OCI-LY1 (cell line): ENCODE data around the gene GMPS.
A peak's percentile ranks its signal among the peaks of the same experiment; 100 is the strongest.
"Not testable (repeated sequence)": the region's sequence is repeated elsewhere in the genome, so short reads cannot be mapped to it uniquely, and the experiment has no call there.

Experiments used
- H2AFZ ChIP-seq: fragments of 200-600 bp; sonication (generic), shearing (Covaris generic); 2 replicates; pipeline ENCODE4 v1.6.0; 2014; ENCODE audit warnings: antibody characterized with exemption, mild to moderate bottlenecking, low read length
- H3F3A ChIP-seq: fragments of 200-600 bp; sonication (generic), shearing (Covaris generic); 2 replicates; pipeline ENCODE4 v1.6.0; 2014; ENCODE audit warnings: mild to moderate bottlenecking, antibody characterized with exemption, low read length, moderate library complexity; ENCODE audit not compliant: insufficient read depth
- H3K27ac ChIP-seq: fragments of 200-600 bp; sonication (generic); 2 replicates; pipeline ENCODE4 v1.5.1; 2014; ENCODE audit warnings: low read length, mixed run types, mild to moderate bottlenecking, low read depth; ENCODE audit not compliant: poor library complexity, severe bottlenecking
- H3K27me3 ChIP-seq: fragments of 200-600 bp; sonication (generic); 2 replicates; pipeline ENCODE4 v1.6.0; 2014; ENCODE audit warnings: antibody characterized with exemption, mild to moderate bottlenecking, low read length, moderate library complexity; ENCODE audit not compliant: insufficient read depth
- H3K36me3 ChIP-seq: fragments of 200-600 bp; sonication (generic); 2 replicates; pipeline ENCODE4 v1.6.1; 2014; ENCODE audit warnings: mild to moderate bottlenecking, antibody characterized with exemption, low read length, moderate library complexity, mixed read lengths; ENCODE audit not compliant: insufficient read depth
- H3K4me1 ChIP-seq: fragments of 200-600 bp; sonication (generic); 2 replicates; pipeline ENCODE4 v1.5.1; 2014; ENCODE audit warnings: mild to moderate bottlenecking, low read length, moderate library complexity; ENCODE audit not compliant: insufficient read depth, severe bottlenecking
- H3K4me2 ChIP-seq: fragments of 200-600 bp; sonication (generic), shearing (Covaris generic); 2 replicates; pipeline ENCODE4 v1.6.1; 2014; ENCODE audit warnings: low read length
- H3K4me3 ChIP-seq: fragments of 200-600 bp; sonication (generic); 2 replicates; pipeline ENCODE4 v1.5.1; 2014; ENCODE audit warnings: low read length, low read depth, mild to moderate bottlenecking, mixed read lengths; ENCODE audit not compliant: poor library complexity, severe bottlenecking
- H3K79me2 ChIP-seq: fragments of 200-600 bp; shearing (Covaris generic); 2 replicates; pipeline ENCODE4 v1.6.1; 2016; ENCODE audit warnings: mixed run types, low read length, mixed read lengths; ENCODE audit not compliant: insufficient read depth
- H3K9ac ChIP-seq: fragments of 200-600 bp; sonication (generic), shearing (Covaris generic); 2 replicates; pipeline ENCODE4 v1.6.1; 2014; ENCODE audit warnings: mild to moderate bottlenecking, low read length, mixed read lengths
- H3K9me2 ChIP-seq: fragments of 200-600 bp; sonication (generic), shearing (Covaris generic); 2 replicates; pipeline ENCODE4 v1.6.1; 2014; ENCODE audit warnings: low read depth, mild to moderate bottlenecking, low read length, mixed read lengths
- H3K9me3 ChIP-seq: fragments of 200-600 bp; shearing (Covaris generic); 2 replicates; pipeline ENCODE4 v1.6.1; 2014; ENCODE audit warnings: low read length, mixed read lengths
- H4K20me1 ChIP-seq: fragments of 200-600 bp; sonication (generic), shearing (Covaris generic); 2 replicates; pipeline ENCODE4 v1.6.0; 2016; ENCODE audit warnings: mild to moderate bottlenecking, low read length; ENCODE audit not compliant: insufficient read depth
- EZH2 ChIP-seq: fragments of 200-600 bp; sonication (generic), shearing (Covaris generic); IDR thresholded peaks from 2 replicates; pipeline ENCODE4 v1.8.0; 2017; ENCODE audit warnings: borderline replicate concordance, mixed run types, mild to moderate bottlenecking, antibody characterized with exemption, low read length, moderate library complexity, mixed read lengths
- TF ChIP-seq, protein P1 (sequence below): fragments of 200-600 bp; sonication (generic), shearing (Covaris generic); IDR thresholded peaks from 2 replicates; pipeline ENCODE4 v1.5.1; 2017; ENCODE audit warnings: mild to moderate bottlenecking, antibody characterized with exemption, low read length, moderate library complexity, mixed read lengths

GMPS gene

DNA sequence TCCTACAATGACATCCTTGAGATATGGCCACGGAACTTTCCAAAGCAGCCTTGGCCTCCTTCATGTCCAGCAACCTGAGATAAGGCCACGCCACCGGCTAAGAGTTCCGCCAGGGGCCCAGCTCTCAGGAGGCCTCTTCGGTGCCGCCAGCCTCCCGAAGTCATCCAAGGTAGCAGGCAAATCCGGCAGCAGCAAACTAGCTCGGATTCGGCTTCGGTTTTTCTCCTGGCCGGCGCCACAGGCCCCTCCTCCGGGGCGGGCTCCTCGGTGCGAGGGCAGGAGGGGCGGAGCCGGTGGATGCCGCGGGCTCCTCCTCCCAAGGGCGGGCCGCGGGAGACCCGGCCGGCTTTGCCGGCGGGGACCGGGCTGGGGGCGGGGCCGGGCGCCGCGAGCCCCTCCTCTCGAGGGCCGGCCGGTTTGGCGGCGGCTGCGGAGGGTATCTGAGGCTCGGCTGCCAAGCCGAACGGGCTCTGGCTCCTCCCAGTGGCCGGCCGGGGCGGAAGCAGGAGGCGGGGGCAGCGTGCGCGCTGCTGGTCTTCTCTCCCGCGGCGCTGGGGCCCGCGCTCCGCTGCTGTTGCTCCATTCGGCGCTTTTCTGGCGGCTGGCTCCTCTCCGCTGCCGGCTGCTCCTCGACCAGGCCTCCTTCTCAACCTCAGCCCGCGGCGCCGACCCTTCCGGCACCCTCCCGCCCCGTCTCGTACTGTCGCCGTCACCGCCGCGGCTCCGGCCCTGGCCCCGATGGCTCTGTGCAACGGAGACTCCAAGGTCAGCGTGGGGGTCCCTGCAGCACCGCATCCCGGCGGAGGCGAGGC is at the start of gene GMPS:
GMPS (plus strand) TSS at position 518 of the 812 bp plus-strand sequence; CDS start at position 739, 221 bp downstream.
- Histone ChIP-seq H3K4me1 (peaks cover 30% of the 10 kb centered on the region), H3K9me2 (no peaks in the 10 kb centered on the region), H3K9me3 (no peaks in the 10 kb centered on the region), H3K79me2 (peaks cover 47% of the 10 kb centered on the region), H3K4me3 (peak within 1 kb of the TSS; percentile 96), H3K4me2 (peak within 1 kb of the TSS; percentile 97), H3F3A (no peaks in the 10 kb centered on the region), H3K9ac (peak within 1 kb of the TSS; percentile 99), H3K27ac (peak within 1 kb of the TSS; percentile 70), H2AFZ (peak within 1 kb of the TSS; percentile 3; the same call in 1 of the 2 replicates), H4K20me1 (no peaks in the 10 kb centered on the region; the same call in 1 of the 2 replicates), H3K36me3 (peaks cover 3% of the 10 kb centered on the region; the same call in 1 of the 2 replicates), H3K27me3 (no peaks in the 10 kb centered on the region)
- no peak for TF ChIP-seq EZH2
- TF ChIP-seq, protein P1, sequence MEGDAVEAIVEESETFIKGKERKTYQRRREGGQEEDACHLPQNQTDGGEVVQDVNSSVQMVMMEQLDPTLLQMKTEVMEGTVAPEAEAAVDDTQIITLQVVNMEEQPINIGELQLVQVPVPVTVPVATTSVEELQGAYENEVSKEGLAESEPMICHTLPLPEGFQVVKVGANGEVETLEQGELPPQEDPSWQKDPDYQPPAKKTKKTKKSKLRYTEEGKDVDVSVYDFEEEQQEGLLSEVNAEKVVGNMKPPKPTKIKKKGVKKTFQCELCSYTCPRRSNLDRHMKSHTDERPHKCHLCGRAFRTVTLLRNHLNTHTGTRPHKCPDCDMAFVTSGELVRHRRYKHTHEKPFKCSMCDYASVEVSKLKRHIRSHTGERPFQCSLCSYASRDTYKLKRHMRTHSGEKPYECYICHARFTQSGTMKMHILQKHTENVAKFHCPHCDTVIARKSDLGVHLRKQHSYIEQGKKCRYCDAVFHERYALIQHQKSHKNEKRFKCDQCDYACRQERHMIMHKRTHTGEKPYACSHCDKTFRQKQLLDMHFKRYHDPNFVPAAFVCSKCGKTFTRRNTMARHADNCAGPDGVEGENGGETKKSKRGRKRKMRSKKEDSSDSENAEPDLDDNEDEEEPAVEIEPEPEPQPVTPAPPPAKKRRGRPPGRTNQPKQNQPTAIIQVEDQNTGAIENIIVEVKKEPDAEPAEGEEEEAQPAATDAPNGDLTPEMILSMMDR, result no peak; the same call in 1 of the 2 replicates

DNA sequence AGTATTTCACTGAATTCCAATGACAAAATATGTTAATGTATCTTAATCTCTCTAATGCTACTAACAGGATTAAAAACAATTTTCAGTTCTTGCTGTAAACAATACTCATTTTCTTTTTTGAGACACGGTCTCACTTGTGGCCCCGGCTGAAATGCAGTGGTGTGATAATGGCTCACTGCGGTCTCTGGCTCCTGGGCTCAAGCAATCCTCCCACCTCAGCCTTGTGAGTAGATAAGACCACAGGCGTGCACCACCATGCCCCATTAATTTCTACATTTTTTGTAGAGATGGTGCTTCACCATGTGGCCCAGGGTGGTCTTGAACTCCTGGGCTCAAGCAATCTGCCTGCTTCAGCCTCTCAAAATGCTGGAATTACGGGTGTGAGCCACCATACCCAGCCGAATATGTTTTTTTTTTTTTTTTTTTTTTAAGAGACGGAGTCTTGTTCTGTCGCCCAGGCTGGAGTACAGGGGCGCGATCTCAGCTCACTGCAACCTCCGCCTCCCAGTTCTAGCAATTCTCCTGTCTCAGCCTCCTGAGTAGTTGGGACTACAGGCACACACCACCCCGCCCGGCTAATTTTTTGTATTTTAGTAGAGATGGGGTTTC is 41.9 kb upstream of the GMPS start:
- H3K79me2 ChIP-seq, H2AFZ ChIP-seq, H3K4me1 ChIP-seq, H3K27ac ChIP-seq, H4K20me1 ChIP-seq, H3K9me3 ChIP-seq, H3F3A ChIP-seq, H3K4me3 ChIP-seq, H3K9me2 ChIP-seq, H3K27me3 ChIP-seq, H3K9ac ChIP-seq, H3K4me2 ChIP-seq: not testable (repeated sequence)
- peaks cover 27% of the 10 kb centered on the region; the same call in 1 of the 2 replicates for H3K36me3 ChIP-seq

DNA sequence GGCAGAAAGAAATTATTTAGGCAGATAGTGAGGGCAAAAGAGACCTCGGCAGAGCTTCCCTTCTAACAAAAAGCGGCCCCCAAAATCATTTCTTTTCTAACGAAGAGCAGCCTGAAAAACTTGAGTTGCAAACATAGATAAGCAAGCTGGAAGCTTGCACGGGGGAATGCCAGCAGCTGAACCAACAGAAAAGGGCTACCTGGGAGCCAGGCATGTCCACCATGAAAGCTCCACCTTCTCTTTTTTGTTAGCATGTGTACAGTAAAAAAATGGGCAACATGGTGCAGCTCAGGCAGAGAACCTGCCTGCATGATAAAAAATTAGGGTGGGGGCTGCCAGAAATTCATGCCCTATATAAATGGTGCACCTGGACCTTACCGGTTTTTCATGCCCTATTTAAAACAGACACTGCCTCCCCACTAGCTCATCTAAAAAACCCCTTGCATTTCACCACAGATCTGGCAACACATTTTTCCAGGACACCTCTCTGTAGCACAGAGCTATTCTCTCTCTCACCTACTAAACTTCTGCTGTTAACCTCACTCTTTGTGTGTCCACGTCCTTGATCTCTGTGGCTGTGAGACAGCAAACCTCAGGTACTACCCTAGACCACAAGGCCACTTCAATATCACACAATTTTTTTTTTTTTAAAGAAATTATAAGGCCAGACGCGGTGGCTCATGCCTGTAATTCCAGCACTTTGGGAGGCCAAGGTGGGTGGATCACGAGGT is 34.9 kb upstream of the GMPS start:
- Histone ChIP-seq H3K9ac (no peak overlapping the region), H3K36me3 (peaks cover 15% of the 10 kb centered on the region), H4K20me1 (no peaks in the 10 kb centered on the region), H3K4me2 (no peak overlapping the region), H3K27me3 (no peaks in the 10 kb centered on the region), H3K9me2 (no peaks in the 10 kb centered on the region), H3F3A (no peaks in the 10 kb centered on the region), H3K4me3 (no peak overlapping the region), H3K9me3 (no peaks in the 10 kb centered on the region), H2AFZ (no peak overlapping the region), H3K79me2 (no peaks in the 10 kb centered on the region), H3K27ac (no peak overlapping the region), H3K4me1 (no peaks in the 10 kb centered on the region)
- TF ChIP-seq, protein P1, result no peak
- TF ChIP-seq EZH2, result no peak
